Measurements from ENCODE around the gene ZNF236.

DNA sequence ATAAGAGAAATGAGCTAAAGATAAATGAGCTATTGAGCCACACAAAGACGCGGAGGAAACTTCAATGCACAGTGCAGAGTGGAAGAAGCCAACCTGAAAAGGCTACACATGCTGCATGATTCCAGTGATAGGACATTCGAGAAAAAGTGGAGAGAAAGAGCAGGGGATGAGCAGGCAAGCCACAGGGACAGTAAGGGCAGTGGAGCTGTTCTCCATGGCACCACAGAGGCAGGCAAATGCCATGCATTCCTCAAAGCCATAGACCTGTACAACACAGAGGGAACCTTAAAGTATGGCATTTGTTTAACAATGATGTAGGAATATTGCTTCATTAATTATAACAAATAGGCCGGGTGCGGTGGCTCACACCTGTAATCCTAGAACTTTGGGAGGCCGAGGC is 36.5 kb upstream of the ZNF236 start:
- TF ChIP-seq, protein P1, sequence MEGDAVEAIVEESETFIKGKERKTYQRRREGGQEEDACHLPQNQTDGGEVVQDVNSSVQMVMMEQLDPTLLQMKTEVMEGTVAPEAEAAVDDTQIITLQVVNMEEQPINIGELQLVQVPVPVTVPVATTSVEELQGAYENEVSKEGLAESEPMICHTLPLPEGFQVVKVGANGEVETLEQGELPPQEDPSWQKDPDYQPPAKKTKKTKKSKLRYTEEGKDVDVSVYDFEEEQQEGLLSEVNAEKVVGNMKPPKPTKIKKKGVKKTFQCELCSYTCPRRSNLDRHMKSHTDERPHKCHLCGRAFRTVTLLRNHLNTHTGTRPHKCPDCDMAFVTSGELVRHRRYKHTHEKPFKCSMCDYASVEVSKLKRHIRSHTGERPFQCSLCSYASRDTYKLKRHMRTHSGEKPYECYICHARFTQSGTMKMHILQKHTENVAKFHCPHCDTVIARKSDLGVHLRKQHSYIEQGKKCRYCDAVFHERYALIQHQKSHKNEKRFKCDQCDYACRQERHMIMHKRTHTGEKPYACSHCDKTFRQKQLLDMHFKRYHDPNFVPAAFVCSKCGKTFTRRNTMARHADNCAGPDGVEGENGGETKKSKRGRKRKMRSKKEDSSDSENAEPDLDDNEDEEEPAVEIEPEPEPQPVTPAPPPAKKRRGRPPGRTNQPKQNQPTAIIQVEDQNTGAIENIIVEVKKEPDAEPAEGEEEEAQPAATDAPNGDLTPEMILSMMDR (IDR thresholded peaks at IDR 0.05), result no peak
- no peak for TF ChIP-seq POLR2A (IDR thresholded peaks at IDR 0.05)
